GM19035 (cell line): Measurements from ENCODE around the gene WNT2.
"Not testable (repeated sequence)": the region's sequence is repeated elsewhere in the genome, so short reads cannot be mapped to it uniquely, and the experiment has no call there.

Experiments
- ATAC-seq: cut with Tn5 transposase; IDR thresholded peaks from one replicate; pipeline ENCODE4 v1.9.1; 2021; ENCODE audit not compliant: unreplicated experiment

The WNT2 gene

GRCh38 chr7:117269886-117270285 is 53.0 kb downstream of the WNT2 start:
- ATAC-seq: no peak

GRCh38 chr7:117269417-117269816 is 53.4 kb downstream of the WNT2 start:
- ATAC-seq: no peak

GRCh38 chr7:117264716-117265115 is 58.1 kb downstream of the WNT2 start:
- no peak for ATAC-seq

GRCh38 chr7:117262546-117262945 is 60.3 kb downstream of the WNT2 start:
- ATAC-seq: no peak

GRCh38 chr7:117259615-117260014 is 63.2 kb downstream of the WNT2 start:
- ATAC-seq: no peak

GRCh38 chr7:117251687-117252086 is 71.2 kb downstream of the WNT2 start:
- ATAC-seq: no peak

GRCh38 chr7:117250801-117251200 is 72.1 kb downstream of the WNT2 start:
- ATAC-seq: no peak

GRCh38 chr7:117250245-117250644 is 72.6 kb downstream of the WNT2 start:
- no peak for ATAC-seq

GRCh38 chr7:117249696-117250095 is 73.2 kb downstream of the WNT2 start:
- no peak for ATAC-seq

GRCh38 chr7:117248829-117249228 is 74.0 kb downstream of the WNT2 start:
- no peak for ATAC-seq

GRCh38 chr7:117247809-117248208 is 75.0 kb downstream of the WNT2 start:
- ATAC-seq: no peak

- not testable (repeated sequence) for ATAC-seq
These were observed 77.2 kb downstream of the WNT2 start for GRCh38 chr7:117245703-117246102.

- ATAC-seq: no peak
These were observed 79.5 kb downstream of the WNT2 start for GRCh38 chr7:117243390-117243789.

GRCh38 chr7:117241088-117241487 is 81.8 kb downstream of the WNT2 start:
- ATAC-seq: no peak

GRCh38 chr7:117238937-117239336 is 83.9 kb downstream of the WNT2 start:
- ATAC-seq: no peak

- no peak for ATAC-seq
These were observed 84.4 kb downstream of the WNT2 start for GRCh38 chr7:117238472-117238871.

GRCh38 chr7:117237646-117238045 is 85.2 kb downstream of the WNT2 start:
- ATAC-seq: peak; percentile 56

- ATAC-seq: peak; percentile 22
These were observed 91.9 kb downstream of the WNT2 start for GRCh38 chr7:117231047-117231359.

- peak; percentile 67 for ATAC-seq
These were observed 92.4 kb downstream of the WNT2 start for GRCh38 chr7:117230276-117231046.

- ATAC-seq: no peak
These were observed 93.5 kb downstream of the WNT2 start for GRCh38 chr7:117229350-117229749.

GRCh38 chr7:117227091-117227490 is 95.8 kb downstream of the WNT2 start:
- no peak for ATAC-seq

- ATAC-seq: no peak
These were observed 97.3 kb downstream of the WNT2 start for GRCh38 chr7:117225536-117225935.
